ENCODE results near the gene FLNC. TPM values are rescaled to one million over a fixed set of nuclear protein-coding genes. Genes with fewer than 3 reads are reported as not detected.

FLNC gene
- total RNA-seq, 2 experiments from 2014 or later: 0.05 TPM; not detected in 1

GRCh38 chr7:128852537-128853254 lies 22.5 kb downstream of the FLNC start:
- intact Hi-C loops (cut with micrococcal nuclease): no loop called here
- no peak overlapping the region for H3K4me3 Mint-ChIP-seq
- CTCF ChIA-PET: no interaction called here
- H3K4me1 Mint-ChIP-seq (ENCODE audit: low read depth): no peaks in the 10 kb centered on the region
- H3K27me3 Mint-ChIP-seq: no peaks in the 10 kb centered on the region
- H3K9me3 Mint-ChIP-seq: no peaks in the 10 kb centered on the region
- DNase-seq: no peak
- no peak overlapping the region for H3K27ac Mint-ChIP-seq
- no peaks in the 10 kb centered on the region for H3K36me3 Mint-ChIP-seq
- POLR2A ChIA-PET: no interaction called here

DNA sequence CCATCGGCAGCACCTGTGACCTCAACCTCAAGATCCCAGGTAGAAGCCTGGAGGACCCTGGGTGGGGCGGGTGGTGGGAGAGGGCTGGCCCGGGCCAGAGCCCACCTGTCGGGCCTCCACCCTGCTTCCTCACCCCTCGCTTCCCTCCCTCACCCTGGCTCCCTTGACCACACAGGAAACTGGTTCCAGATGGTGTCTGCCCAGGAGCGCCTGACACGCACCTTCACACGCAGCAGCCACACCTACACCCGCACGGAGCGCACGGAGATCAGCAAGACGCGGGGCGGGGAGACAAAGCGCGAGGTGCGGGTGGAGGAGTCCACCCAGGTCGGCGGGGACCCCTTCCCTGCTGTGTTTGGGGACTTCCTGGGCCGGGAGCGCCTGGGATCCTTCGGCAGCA lies 23.6 kb downstream of the FLNC start:
- H3K36me3 Mint-ChIP-seq: no peaks in the 10 kb centered on the region
- no peak overlapping the region for H3K4me3 Mint-ChIP-seq
- H3K27me3 Mint-ChIP-seq: no peaks in the 10 kb centered on the region
- DNase-seq: no peak
- intact Hi-C loops (cut with micrococcal nuclease): no loop called here
- ChIA-PET CTCF (no interaction called here), POLR2A (no interaction called here)
- H3K9me3 Mint-ChIP-seq: no peaks in the 10 kb centered on the region
- no peak overlapping the region for H3K27ac Mint-ChIP-seq
- no peaks in the 10 kb centered on the region for H3K4me1 Mint-ChIP-seq (ENCODE audit: low read depth)

GRCh38 chr7:128854396-128854795 lies 24.2 kb downstream of the FLNC start:
- ChIA-PET CTCF (no interaction called here), POLR2A (no interaction called here)
- no peak for DNase-seq
- Mint-ChIP-seq H3K4me3 (no peak overlapping the region), H3K27ac (no peak overlapping the region), H3K9me3 (no peaks in the 10 kb centered on the region), H3K36me3 (no peaks in the 10 kb centered on the region), H3K27me3 (no peaks in the 10 kb centered on the region), H3K4me1 (ENCODE audit: low read depth) (no peaks in the 10 kb centered on the region)
- intact Hi-C loops (cut with micrococcal nuclease): no loop called here

GRCh38 chr7:128855559-128855958 lies 25.4 kb downstream of the FLNC start:
- Mint-ChIP-seq H3K9me3 (no peaks in the 10 kb centered on the region), H3K4me1 (ENCODE audit: low read depth) (no peaks in the 10 kb centered on the region), H3K36me3 (no peaks in the 10 kb centered on the region), H3K27me3 (no peaks in the 10 kb centered on the region), H3K27ac (no peak overlapping the region), H3K4me3 (no peak overlapping the region)
- no peak for DNase-seq
- intact Hi-C loops (cut with micrococcal nuclease): no loop called here
- POLR2A ChIA-PET: no interaction called here
- CTCF ChIA-PET: no interaction called here

DNA sequence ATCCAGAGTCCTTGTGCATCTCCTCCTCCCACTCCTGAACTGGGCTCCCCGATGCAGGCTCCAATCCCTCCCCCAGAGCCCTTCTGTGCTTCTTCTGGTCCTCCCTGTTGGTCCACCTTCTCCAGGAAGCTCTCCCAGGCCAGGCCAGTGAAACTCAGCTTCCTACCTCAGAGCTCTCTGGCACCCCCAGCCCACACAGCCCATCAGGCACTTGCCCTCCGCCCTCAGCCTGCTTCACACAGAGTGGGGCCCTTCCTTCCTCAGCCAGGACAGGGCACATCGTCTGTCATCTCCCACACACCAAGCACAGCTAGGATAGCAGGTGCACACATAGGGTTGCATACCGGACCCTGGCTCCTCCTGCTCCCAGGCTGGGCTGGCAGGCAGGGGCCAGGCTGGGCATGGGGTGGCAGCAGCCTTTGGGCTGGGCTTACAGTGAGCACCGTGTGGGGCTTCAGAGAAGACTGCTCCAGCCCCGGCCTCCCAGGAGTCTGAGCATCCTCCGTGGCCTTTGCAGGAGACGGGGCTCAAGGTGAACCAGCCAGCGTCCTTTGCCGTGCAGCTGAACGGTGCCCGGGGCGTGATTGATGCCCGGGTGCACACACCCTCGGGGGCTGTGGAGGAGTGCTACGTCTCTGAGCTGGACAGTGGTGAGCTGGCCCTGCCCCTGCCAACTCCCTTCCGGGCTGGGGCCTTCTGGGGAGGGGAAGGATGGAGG lies 26.0 kb downstream of the FLNC start:
- H3K27me3 Mint-ChIP-seq: no peaks in the 10 kb centered on the region
- POLR2A ChIA-PET: no interaction called here
- H3K36me3 Mint-ChIP-seq: no peaks in the 10 kb centered on the region
- H3K27ac Mint-ChIP-seq: no peak overlapping the region
- no peak overlapping the region for H3K4me3 Mint-ChIP-seq
- no peaks in the 10 kb centered on the region for H3K4me1 Mint-ChIP-seq (ENCODE audit: low read depth)
- no peaks in the 10 kb centered on the region for H3K9me3 Mint-ChIP-seq
- intact Hi-C loops (cut with micrococcal nuclease): no loop called here
- CTCF ChIA-PET: no interaction called here
- DNase-seq: no peak

- no peak overlapping the region for H3K4me3 Mint-ChIP-seq
- DNase-seq: no peak
- H3K27ac Mint-ChIP-seq: no peak overlapping the region
- H3K27me3 Mint-ChIP-seq: peaks cover 1% of the 10 kb centered on the region
- ChIA-PET CTCF (no interaction called here), POLR2A (no interaction called here)
- intact Hi-C loops (cut with micrococcal nuclease): no loop called here
- no peaks in the 10 kb centered on the region for H3K9me3 Mint-ChIP-seq
- H3K36me3 Mint-ChIP-seq: peaks cover 5% of the 10 kb centered on the region
- peaks cover 7% of the 10 kb centered on the region for H3K4me1 Mint-ChIP-seq (ENCODE audit: low read depth)
These were observed 28.4 kb downstream of the FLNC start for GRCh38 chr7:128858380-128859231.

DNA sequence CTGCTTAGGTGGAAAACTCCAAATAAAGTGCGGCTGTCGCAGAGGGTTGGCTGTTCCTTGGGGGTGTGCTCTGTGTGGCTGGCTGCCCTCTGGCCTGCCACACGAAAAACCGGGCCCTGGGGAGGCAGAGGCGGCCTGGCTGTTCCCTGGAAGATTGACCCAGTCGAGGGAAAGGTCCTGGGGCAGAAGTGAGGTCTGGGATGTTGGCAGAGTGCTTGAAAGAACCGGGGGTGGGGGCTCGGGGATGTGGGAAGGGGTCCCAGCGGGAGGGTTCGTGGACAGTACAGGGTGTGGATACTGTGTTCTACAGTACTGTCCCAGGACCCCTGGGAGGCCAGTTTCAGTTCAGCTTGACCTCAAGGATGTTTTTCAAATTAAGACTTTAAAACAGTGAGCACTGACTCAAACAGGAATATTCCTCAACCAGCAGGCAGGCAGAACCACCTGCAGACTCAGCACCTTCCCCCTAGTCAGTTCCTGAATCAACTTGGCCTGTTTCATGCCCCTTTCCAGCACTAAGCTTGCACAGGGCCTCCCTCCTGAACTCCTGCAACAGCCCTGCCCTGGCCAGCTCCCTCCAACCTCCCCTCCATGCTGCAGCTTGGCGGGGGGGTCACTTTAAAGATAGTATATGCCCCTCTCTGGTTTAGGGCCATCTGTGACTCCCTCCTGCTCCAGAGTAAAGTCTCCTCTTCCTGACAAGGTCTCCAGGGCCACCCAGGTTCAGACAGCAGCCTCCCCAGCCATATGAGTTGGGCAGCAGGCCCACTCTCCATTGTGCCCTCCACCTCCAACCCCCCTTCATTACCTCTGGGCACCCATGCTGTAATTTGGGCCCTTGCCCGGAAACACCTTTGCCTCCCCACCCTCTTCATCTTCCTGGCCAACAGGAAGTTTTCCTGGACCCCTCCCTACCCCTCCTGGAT lies 29.3 kb downstream of the FLNC start:
- ChIA-PET CTCF (interaction anchor here (0.6 to 1.4 kb wide), 3 partner anchors 17 to 49 kb away, joined by 3 to 9 read pairs (median 7); no protein-coding TSS in a partner anchor), POLR2A (no interaction called here)
- H3K36me3 Mint-ChIP-seq: peaks cover 5% of the 10 kb centered on the region
- peaks cover 10% of the 10 kb centered on the region for H3K4me1 Mint-ChIP-seq (ENCODE audit: low read depth)
- H3K4me3 Mint-ChIP-seq: no peak overlapping the region
- DNase-seq: no peak
- H3K27me3 Mint-ChIP-seq: peaks cover 1% of the 10 kb centered on the region
- no peak overlapping the region for H3K27ac Mint-ChIP-seq
- intact Hi-C loops (cut with micrococcal nuclease): loop anchor here (10.0 kb wide), 2 partner anchors 405 to 435 kb away; partner anchors contain the start of gene HILPDA
- no peaks in the 10 kb centered on the region for H3K9me3 Mint-ChIP-seq

DNA sequence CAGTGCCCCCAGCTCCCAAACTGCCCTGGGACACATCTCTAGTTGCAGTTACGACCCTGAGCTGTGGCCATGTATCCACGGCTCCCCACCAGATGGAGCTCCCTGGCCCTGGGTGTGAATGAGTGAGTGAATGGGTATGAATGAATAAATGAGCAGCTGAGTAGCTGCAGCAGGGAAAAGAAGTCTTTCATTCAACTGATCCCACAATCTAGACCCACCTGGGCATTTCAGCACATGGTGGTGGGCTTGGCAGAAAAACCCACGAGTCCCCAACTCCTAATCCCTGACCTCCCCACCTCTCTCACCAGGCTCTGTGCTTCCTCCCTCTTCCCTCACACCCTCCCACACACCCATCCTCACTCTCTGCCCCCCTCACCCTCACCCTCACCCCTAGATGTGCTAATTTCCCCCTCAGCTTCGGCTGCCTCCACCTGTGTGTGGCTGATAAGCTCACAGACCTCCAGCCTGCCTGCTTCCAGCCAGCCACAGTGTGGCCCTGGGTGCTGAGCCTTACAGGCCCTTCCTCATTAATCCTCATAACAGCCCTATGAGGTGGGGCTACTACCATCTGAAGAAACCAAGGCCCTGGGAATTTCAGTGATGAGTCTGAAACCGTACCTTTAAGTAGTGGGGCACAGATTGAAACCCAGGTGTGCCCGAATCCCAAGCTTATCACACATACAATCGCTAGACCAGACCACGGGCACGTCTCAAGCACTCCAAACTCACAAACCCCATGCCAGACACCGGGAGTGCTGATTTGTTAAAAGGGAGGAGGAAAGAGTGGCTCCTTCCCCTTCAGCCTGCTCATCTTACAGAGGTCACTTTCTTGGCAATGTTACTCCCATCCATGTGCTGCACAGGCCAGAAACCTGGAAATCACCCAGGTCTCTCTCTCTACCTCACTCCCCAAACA lies 30.2 kb downstream of the FLNC start:
- Mint-ChIP-seq H3K4me1 (ENCODE audit: low read depth) (peaks cover 14% of the 10 kb centered on the region), H3K27ac (no peak overlapping the region), H3K4me3 (no peak overlapping the region), H3K27me3 (peaks cover 1% of the 10 kb centered on the region), H3K36me3 (peaks cover 8% of the 10 kb centered on the region), H3K9me3 (no peaks in the 10 kb centered on the region)
- CTCF ChIA-PET: interaction anchor here (0.6 to 3.6 kb wide), 5 partner anchors 18 to 360 kb away, joined by 3 to 46 read pairs (median 7); no protein-coding TSS in a partner anchor
- POLR2A ChIA-PET: no interaction called here
- intact Hi-C loops (cut with micrococcal nuclease): loop anchor here (10.0 kb wide), 2 partner anchors 406 to 436 kb away; partner anchors contain the start of gene HILPDA
- DNase-seq: no peak

- H3K27me3 Mint-ChIP-seq: peaks cover 1% of the 10 kb centered on the region
- no peak for DNase-seq
- H3K36me3 Mint-ChIP-seq: peaks cover 13% of the 10 kb centered on the region
- intact Hi-C loops (cut with micrococcal nuclease): loop anchor here (2.0 to 10.0 kb wide), 4 partner anchors 71 to 437 kb away; partner anchors contain the start of genes CALU, CCDC136 and HILPDA
- H3K4me1 Mint-ChIP-seq (ENCODE audit: low read depth): peaks cover 14% of the 10 kb centered on the region
- H3K4me3 Mint-ChIP-seq: peak overlapping the region; percentile 98
- H3K9me3 Mint-ChIP-seq: no peaks in the 10 kb centered on the region
- CTCF ChIA-PET: interaction anchor here (1.1 to 3.6 kb wide), 7 partner anchors 18 to 254 kb away, joined by 3 to 46 read pairs (median 13); no protein-coding TSS in a partner anchor
- H3K27ac Mint-ChIP-seq: peak overlapping the region; percentile 84
- POLR2A ChIA-PET: interaction anchor here (0.9 to 1.9 kb wide), 3 partner anchors 19 to 123 kb away, joined by 3 to 6 read pairs (median 4); partner anchors contain the start of gene CALU
These were observed 31.9 kb downstream of the FLNC start for GRCh38 chr7:128861957-128862570.

Measured in activated CD4-positive, alpha-beta memory T cell treated with anti-CD3 and anti-CD28 coated beads for 36 hours (primary cell).